Neuron (in vitro differentiated cells): ENCODE measurements around the gene TNNI3K.

ENCODE experiments used
- H2AFZ ChIP-seq: one replicate; pipeline ENCODE4 v1.6.1; 2013; ENCODE audit warnings: low read depth, mild to moderate bottlenecking, inconsistent platforms, low read length, moderate library complexity
- H3K27me3 ChIP-seq: one replicate; pipeline ENCODE4 v1.6.1; 2013; ENCODE audit warnings: low read length; ENCODE audit not compliant: insufficient read depth
- H3K36me3 ChIP-seq: one replicate; pipeline ENCODE4 v1.6.1; 2013; ENCODE audit warnings: low read length; ENCODE audit not compliant: insufficient read depth
- H3K4me1 ChIP-seq: one replicate; pipeline ENCODE4 v1.6.1; 2013; ENCODE audit warnings: low read length; ENCODE audit not compliant: insufficient read depth
- H3K4me3 ChIP-seq: 2 replicates; pipeline ENCODE4 v1.5.1; 2013; ENCODE audit warnings: mild to moderate bottlenecking, low read length, moderate library complexity
- H3K9me3 ChIP-seq: one replicate; pipeline ENCODE4 v1.6.1; 2013; ENCODE audit warnings: low read length

The TNNI3K gene

GRCh38 chr1:74367175-74367813 lies 132.1 kb downstream of the TNNI3K start:
- Histone ChIP-seq H3K27me3 (no peaks in the 10 kb centered on the region), H3K9me3 (peaks cover 1% of the 10 kb centered on the region), H3K36me3 (no peaks in the 10 kb centered on the region)

GRCh38 chr1:74368335-74368734 lies 133.1 kb downstream of the TNNI3K start:
- H3K4me1 ChIP-seq, result no peaks in the 10 kb centered on the region
- H3K27me3 ChIP-seq, result no peaks in the 10 kb centered on the region
- H3K9me3 ChIP-seq, result peaks cover 1% of the 10 kb centered on the region
- H2AFZ ChIP-seq, result no peak overlapping the region
- no peak overlapping the region for H3K4me3 ChIP-seq
- H3K36me3 ChIP-seq, result no peaks in the 10 kb centered on the region

More at GRCh38 chr1:74367175-74367813, 132.1 kb downstream of the TNNI3K start:
- no peak overlapping the region for H3K4me3 ChIP-seq
- H2AFZ ChIP-seq, result no peak overlapping the region
- no peaks in the 10 kb centered on the region for H3K4me1 ChIP-seq

DNA sequence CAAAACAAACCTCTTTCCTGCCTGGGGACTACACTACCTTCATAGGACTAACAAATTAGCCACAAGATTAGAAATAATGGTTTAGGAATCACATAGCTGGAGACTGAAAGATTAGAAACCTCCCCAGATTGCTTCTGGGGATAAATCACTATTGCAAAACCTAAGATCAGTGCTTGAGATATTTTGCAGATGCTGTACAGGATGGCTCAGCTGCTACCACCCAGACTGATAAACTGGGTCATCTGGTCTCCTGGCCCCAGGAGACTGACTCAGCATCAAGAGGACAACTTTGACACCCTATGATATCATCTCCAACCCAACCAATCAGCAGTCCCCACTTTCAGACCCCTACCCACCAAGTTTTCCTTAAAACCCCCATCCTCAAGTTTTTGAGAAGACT lies 140.2 kb downstream of the TNNI3K start:
- no peak overlapping the region for H3K4me3 ChIP-seq
- peaks cover 2% of the 10 kb centered on the region for H3K4me1 ChIP-seq
- no peaks in the 10 kb centered on the region for H3K9me3 ChIP-seq
- H3K36me3 ChIP-seq, result no peaks in the 10 kb centered on the region
- no peak overlapping the region for H2AFZ ChIP-seq
- H3K27me3 ChIP-seq, result no peaks in the 10 kb centered on the region

DNA sequence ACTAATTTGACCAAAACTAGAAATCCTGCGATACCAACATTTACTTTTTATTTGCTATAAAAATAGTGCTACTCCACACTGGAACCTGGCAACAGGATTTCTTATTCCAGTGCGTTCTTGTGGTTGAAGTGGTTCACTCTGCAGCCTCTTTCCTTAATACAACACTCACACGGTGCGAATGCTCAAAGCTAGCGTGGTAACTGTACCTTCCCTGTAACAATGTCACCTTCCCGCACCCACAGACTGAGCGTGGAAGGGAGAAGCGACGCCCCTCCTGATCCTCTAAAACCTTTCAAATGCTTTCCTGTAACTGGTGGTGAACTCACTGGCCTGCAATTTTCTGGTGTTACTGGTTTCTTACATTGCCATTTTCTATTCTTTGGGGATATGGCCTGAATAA lies 145.1 kb downstream of the TNNI3K start:
- H3K4me3 ChIP-seq, result no peak overlapping the region
- H3K36me3 ChIP-seq, result no peaks in the 10 kb centered on the region
- peaks cover 38% of the 10 kb centered on the region for H3K4me1 ChIP-seq
- no peaks in the 10 kb centered on the region for H3K27me3 ChIP-seq
- no peak overlapping the region for H2AFZ ChIP-seq
- H3K9me3 ChIP-seq, result no peaks in the 10 kb centered on the region

- H3K36me3 ChIP-seq, result no peaks in the 10 kb centered on the region
- peaks cover 15% of the 10 kb centered on the region for H3K4me1 ChIP-seq
- no peaks in the 10 kb centered on the region for H3K9me3 ChIP-seq
- H3K27me3 ChIP-seq, result no peaks in the 10 kb centered on the region
- no peak overlapping the region for H3K4me3 ChIP-seq
- no peak overlapping the region for H2AFZ ChIP-seq
Observed at GRCh38 chr1:74388855-74389254, 153.7 kb downstream of the TNNI3K start.

DNA sequence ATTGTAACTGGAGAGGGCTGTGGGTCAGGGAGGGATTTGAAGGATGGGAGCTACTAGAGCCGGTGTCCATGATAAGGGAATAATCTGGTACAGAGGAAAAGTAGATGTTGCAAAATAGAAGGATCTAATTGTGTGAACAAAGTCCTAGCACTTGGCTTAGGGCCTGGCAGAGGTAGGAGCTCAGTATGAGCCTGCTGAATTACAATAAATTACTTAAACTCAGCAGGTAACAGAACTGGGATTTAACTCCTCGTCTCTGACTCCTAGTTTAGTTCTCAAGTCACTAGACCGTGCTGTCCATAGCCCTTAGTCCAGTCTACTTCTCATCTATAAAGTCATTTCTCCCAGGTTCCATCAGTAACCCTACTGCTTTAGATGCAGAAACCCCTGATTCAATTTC lies 157.0 kb downstream of the TNNI3K start:
- Histone ChIP-seq H3K4me1 (peaks cover 4% of the 10 kb centered on the region), H3K36me3 (no peaks in the 10 kb centered on the region), H3K4me3 (no peak overlapping the region), H2AFZ (no peak overlapping the region), H3K27me3 (no peaks in the 10 kb centered on the region), H3K9me3 (no peaks in the 10 kb centered on the region)

- Histone ChIP-seq H3K4me1 (peaks cover 4% of the 10 kb centered on the region), H3K9me3 (no peaks in the 10 kb centered on the region), H3K36me3 (no peaks in the 10 kb centered on the region), H2AFZ (no peak overlapping the region), H3K27me3 (no peaks in the 10 kb centered on the region), H3K4me3 (no peak overlapping the region)
Observed at GRCh38 chr1:74392840-74393239, 157.7 kb downstream of the TNNI3K start.

- Histone ChIP-seq H3K4me3 (no peak overlapping the region), H3K4me1 (peaks cover 4% of the 10 kb centered on the region), H3K9me3 (no peaks in the 10 kb centered on the region), H3K27me3 (no peaks in the 10 kb centered on the region), H3K36me3 (no peaks in the 10 kb centered on the region), H2AFZ (no peak overlapping the region)
Observed at GRCh38 chr1:74395571-74395970, 160.4 kb downstream of the TNNI3K start.

DNA sequence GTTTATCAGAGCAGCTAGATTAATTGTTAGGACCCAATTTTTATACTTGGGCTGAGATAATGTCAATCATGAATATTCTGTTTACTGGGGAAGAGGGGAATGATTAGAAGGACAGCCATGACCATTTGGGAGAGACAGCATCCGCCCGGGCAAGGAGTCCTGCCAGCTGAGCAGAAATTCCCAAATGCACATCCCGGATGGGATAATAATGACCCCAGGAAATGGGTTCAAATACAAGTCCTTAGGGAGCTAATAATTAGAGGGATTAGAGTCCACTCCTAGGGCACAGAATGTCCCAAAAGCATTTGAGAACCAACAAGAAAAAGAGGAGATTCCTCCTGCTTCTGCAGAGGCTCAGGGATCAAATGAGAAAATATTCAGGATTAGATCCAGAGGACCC lies 161.3 kb downstream of the TNNI3K start:
- H3K4me1 ChIP-seq, result peaks cover 4% of the 10 kb centered on the region
- H3K27me3 ChIP-seq, result no peaks in the 10 kb centered on the region
- H3K9me3 ChIP-seq, result no peaks in the 10 kb centered on the region
- no peak overlapping the region for H2AFZ ChIP-seq
- H3K36me3 ChIP-seq, result no peaks in the 10 kb centered on the region
- no peak overlapping the region for H3K4me3 ChIP-seq

DNA sequence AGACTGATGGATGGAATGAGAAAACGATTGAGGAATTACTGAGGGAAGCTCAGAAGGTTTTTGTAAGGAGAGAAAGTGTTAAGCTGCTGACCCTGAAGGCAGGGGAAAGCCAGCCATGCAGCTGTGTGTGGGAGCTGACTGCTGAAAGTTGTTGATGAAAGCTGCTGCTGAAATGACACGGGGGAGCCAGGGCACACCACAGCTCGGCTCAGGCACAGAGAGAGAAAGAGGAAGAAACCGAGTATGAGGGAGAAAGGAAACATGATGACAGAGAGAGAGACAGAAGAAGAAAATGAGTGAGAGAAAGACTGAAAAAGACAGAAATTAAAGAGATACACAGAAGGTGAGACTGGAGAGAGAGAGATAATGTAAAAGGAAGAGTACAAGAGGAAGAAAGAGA lies 161.7 kb downstream of the TNNI3K start:
- peaks cover 4% of the 10 kb centered on the region for H3K4me1 ChIP-seq
- H3K36me3 ChIP-seq, result no peaks in the 10 kb centered on the region
- H3K9me3 ChIP-seq, result no peaks in the 10 kb centered on the region
- H3K4me3 ChIP-seq, result no peak overlapping the region
- H3K27me3 ChIP-seq, result no peaks in the 10 kb centered on the region
- no peak overlapping the region for H2AFZ ChIP-seq

GRCh38 chr1:74399249-74399648 lies 164.1 kb downstream of the TNNI3K start:
- H3K4me3 ChIP-seq, result no peak overlapping the region
- H3K9me3 ChIP-seq, result no peaks in the 10 kb centered on the region
- no peaks in the 10 kb centered on the region for H3K4me1 ChIP-seq
- no peaks in the 10 kb centered on the region for H3K27me3 ChIP-seq
- no peaks in the 10 kb centered on the region for H3K36me3 ChIP-seq
- H2AFZ ChIP-seq, result no peak overlapping the region

GRCh38 chr1:74402873-74403272 lies 167.7 kb downstream of the TNNI3K start:
- no peaks in the 10 kb centered on the region for H3K36me3 ChIP-seq
- no peaks in the 10 kb centered on the region for H3K27me3 ChIP-seq
- H2AFZ ChIP-seq, result no peak overlapping the region
- H3K4me3 ChIP-seq, result no peak overlapping the region
- no peaks in the 10 kb centered on the region for H3K4me1 ChIP-seq
- no peaks in the 10 kb centered on the region for H3K9me3 ChIP-seq

DNA sequence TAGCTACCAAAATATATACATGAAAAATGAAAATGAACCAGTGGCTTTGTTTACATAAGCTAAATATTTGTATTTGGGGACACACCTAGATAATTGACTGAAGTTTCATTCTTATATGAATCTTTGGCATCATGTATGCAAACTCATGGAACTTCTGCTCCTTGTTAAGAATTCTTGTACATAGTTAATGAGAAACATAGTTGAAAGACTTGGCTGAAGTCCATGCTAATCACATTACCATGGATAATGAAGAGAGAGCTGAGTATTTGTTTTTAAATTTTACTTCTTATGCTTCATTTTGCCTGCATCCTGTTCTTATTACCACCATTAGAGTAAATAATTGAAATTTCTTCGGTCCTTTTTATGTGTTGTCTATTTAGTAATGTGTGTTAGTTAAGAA lies 168.4 kb downstream of the TNNI3K start:
- H3K36me3 ChIP-seq, result no peaks in the 10 kb centered on the region
- H3K27me3 ChIP-seq, result no peaks in the 10 kb centered on the region
- H3K4me1 ChIP-seq, result no peaks in the 10 kb centered on the region
- H3K4me3 ChIP-seq, result no peak overlapping the region
- no peaks in the 10 kb centered on the region for H3K9me3 ChIP-seq
- H2AFZ ChIP-seq, result no peak overlapping the region

DNA sequence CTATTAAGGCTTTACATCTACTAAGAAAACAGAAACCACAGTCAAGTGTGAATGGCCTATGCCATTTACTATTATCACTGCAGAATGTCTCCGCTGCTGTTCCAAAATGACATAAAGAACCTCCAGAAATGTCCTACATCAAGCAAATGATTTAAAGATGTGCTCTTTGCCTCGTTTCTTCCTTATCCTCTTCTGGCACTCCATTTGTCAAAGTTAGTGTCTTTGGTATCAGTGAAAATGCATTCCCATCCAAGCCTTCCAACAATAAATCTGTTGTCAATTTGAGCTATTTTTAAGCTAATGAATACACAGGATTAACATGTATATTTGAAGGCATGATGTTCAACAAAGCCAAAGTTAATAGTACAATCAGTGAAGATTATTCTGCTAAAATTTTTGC lies 171.6 kb downstream of the TNNI3K start:
- no peaks in the 10 kb centered on the region for H3K9me3 ChIP-seq
- H2AFZ ChIP-seq, result no peak overlapping the region
- H3K4me3 ChIP-seq, result no peak overlapping the region
- H3K27me3 ChIP-seq, result no peaks in the 10 kb centered on the region
- H3K36me3 ChIP-seq, result no peaks in the 10 kb centered on the region
- no peaks in the 10 kb centered on the region for H3K4me1 ChIP-seq
